ENCODE results near the gene HMCN2.
"Not testable (repeated sequence)": the region's sequence is repeated elsewhere in the genome, so short reads cannot be mapped to it uniquely, and the experiment has no call there.

The HMCN2 gene

GRCh38 chr9:130331573-130331972, 66.0 kb downstream of the HMCN2 start:
- DNase-seq = no peak

DNA sequence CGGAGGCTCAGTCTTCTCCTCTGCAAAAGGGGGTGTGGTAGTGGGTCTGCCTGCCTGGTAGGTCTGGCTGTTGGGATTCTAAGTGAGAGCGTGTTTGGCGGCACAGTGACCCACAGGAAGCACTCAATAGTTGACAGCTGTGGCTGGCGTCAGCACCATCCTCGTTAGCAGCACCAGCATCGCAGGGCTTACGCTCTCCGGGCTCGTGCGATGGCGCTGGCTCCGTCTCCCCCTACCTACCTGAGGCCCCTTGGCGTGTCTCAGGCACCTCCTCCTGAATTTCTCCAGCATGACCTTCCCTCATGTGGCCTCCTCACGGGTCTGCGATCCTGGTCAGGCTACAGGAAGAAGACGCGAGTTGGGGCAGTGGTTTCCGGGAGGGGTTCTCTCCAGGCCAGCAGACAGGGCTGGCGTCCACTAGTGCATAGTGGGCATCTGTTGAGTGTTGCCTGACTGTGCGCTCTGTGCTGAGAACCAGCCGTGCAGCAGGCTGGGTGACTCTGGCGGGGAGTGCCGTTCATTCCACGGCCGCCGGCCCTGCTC, 66.9 kb downstream of the HMCN2 start:
- DNase-seq = no peak

DNA sequence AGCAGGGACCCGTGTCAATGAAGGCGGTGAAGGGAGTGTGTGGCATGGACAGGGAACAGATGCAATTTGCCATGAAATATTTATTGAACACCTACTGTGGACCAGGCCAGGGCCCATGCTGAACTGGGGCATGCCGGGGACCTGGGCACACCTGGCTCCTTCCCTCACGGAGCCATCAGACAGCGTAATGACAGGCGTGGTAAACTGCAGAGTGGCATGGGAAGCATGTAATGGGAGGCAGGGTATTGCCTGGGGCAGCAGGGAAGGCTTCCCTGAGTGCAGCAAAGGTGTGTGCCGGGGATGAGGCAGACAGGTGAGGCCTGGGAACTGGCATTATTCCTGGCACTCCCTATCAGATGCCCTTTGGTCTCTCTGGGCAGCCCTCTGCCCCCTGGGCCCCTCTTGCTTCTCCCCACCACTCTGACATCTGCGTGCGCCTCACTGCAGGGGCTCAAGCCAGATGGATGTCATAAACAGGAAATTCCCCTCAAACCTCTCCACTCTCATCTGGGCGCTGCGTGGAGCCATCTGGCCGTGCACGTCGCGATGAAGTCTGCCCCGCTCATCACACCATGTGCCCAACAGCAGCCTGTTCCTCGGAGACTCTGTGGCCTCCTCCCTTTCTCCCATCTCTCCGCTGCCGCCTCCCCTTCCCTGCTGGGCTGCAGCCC, 67.6 kb downstream of the HMCN2 start:
- DNase-seq = no peak

DNA sequence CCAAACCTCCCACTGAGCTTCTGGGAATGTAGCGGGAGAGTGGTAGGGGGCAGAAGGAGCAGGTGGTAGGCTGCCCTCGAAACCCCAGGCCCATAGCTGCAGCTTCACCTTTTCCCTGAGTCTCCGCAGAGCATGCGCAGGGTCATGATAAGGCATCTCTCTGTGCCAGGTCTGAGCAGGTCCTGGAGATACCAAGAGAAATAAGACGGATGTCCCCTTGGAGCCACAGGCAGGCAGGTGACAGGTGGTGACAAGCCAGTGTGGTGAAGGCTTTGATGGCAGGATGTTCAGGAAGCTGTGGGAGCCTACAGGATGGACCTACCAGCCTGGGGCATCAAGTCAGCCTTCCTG, 68.1 kb downstream of the HMCN2 start:
- no peak for DNase-seq

GRCh38 chr9:130334915-130335314, 69.4 kb downstream of the HMCN2 start:
- no peak for DNase-seq

GRCh38 chr9:130336027-130336610, 70.6 kb downstream of the HMCN2 start:
- no peak for DNase-seq

DNA sequence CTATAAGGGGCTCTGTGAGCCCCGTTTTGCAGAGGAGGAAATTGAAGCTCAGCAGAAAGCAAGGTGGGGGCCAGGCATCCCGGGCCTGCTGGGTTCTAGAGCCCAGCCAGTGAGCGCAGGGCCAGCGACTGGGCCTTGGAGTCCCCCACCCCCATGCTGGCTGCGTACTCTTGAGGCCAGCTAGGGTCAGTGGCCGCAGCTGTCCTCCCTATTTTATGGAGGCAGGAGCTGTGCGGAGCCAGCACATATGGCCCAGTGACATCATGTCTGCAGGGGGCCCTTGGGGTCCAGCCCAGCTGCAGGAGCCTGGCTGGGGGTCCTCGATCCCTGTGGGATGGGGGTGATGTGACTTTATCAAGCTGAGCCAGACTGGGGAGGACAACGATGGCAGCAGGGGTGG, 71.3 kb downstream of the HMCN2 start:
- no peak for DNase-seq

DNA sequence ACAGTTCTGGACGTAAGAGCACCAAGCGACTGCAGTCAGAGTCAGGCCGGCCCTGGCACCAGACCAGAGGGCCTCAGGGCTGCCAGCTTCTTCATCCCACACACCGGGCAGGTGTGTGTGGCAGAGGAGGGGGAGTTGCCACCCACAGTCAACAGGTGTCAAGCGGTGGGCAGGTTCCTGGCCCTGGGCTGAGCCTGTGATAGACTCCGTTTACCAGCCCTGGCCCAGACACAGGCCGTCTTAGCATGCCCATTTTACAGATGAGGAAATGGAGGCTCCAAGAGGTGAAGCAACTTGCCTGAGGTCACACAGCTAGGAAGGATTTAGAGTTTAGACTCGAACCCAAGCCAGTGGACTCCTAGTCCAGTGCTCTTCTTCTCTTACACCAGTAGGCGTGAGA, 71.8 kb downstream of the HMCN2 start:
- DNase-seq = no peak

GRCh38 chr9:130337784-130338380, 72.3 kb downstream of the HMCN2 start:
- DNase-seq = no peak

- not testable (repeated sequence) for DNase-seq
Observed at GRCh38 chr9:130338891-130339290, 73.3 kb downstream of the HMCN2 start.

DNA sequence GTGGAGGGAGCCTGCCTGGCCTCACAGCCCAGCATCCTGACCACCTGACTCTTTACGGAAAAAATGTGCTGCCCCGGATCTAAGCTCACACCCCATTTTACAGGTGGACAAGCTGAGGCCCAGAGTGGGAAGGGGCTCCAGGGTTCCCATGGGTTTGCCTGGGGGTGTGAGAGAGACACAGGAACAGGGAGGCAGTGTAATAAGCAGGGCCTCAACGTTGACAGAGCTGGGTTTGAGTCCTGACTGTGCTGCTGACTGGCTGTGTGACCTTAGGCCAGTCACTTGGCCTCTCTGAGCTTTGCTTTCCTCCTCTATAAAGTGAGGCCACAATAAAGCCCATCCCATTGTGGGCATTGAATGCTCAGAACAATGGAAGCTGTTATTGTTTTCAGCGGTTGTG, 73.7 kb downstream of the HMCN2 start:
- DNase-seq = no peak

- no peak for DNase-seq
Observed at GRCh38 chr9:130340011-130340410, 74.5 kb downstream of the HMCN2 start.

DNA sequence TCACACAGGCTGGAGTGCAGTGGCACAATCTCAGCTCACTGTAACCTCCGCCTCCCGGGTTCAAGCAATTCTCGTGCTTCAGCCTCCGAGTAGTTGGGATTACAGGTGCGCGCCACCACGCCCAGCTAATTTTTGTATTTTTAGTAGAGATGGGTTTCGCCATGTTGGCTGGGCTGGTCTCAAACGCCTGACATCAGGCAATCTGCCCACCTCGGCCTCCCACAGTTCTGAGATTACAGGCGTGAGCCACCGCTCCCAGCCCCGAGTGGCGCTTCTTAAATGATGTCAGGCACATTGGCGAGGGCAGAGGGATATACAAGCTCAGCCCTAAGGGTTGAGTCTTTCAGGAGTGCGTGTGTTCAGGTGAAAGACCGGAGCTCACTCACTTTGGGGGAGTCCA, 75.0 kb downstream of the HMCN2 start:
- DNase-seq = not testable (repeated sequence)

DNA sequence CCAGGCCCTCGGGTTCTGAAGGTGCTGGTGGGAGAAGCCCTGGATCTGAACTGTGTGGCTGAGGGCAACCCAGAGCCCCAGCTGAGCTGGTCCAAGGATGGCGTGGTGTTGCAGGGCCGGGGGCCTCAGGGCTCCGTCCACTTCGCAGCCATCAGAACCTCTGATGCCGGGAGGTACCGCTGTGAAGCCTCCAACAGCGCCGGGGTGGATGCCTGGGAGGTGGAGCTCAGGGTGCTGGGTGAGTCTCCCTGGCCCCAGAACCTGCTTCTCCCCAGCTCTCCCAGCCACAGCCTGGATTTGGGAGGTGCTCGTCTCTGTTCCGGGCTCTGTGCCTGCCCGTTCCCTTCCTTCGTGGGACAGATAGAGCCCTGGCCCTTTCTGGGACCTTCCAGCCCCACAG, 75.6 kb downstream of the HMCN2 start:
- DNase-seq = no peak

GRCh38 chr9:130341839-130342713, 76.5 kb downstream of the HMCN2 start:
- no peak for DNase-seq

DNA sequence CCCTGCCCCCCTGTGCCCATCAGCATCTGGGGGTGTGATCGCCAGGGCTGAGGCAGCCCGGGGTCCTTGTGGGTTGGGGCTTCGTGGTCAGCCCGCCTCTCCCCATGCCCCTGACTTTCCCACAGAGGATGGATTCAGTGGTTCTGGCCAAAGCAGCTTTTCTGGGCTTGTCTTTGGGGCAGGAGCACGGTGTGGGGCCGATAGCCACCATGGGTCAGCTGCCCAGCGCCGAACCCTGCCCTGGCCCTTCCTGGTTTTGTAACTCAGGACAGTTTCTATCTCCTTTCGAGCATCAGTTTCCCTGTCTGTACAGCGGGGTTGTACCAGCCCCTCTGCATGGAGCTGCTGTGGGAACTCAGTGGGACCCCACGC, 77.1 kb downstream of the HMCN2 start:
- DNase-seq = no peak

GRCh38 chr9:130343445-130343918, 77.9 kb downstream of the HMCN2 start:
- no peak for DNase-seq

- no peak for DNase-seq
Observed at GRCh38 chr9:130344366-130344765, 78.8 kb downstream of the HMCN2 start.

GRCh38 chr9:130345009-130345896, 79.7 kb downstream of the HMCN2 start:
- DNase-seq = no peak

DNA sequence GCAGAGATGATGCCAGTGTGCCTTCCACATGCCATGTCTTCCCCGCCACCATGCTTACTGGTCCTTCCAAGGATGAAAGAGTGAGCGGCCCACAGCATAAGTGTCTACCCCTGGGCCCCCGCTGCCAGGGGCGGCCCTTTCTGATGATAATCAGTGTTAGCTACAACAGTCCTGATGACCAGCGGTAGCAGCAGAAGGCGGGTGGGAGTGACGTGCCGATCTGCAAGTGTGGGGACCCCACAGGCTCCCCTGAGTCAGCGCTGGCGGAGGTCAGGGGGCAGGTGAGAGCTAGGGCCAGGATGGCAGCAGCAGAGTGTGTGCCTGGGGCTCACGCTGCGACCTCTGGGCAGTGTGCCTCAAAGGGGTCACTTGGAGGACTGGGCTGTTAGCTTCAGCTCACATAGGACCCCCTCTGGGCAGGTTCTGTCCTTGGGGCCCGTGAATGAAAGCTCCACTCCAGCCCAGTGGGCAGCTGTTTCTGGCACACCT, 80.4 kb downstream of the HMCN2 start:
- no peak for DNase-seq

DNA sequence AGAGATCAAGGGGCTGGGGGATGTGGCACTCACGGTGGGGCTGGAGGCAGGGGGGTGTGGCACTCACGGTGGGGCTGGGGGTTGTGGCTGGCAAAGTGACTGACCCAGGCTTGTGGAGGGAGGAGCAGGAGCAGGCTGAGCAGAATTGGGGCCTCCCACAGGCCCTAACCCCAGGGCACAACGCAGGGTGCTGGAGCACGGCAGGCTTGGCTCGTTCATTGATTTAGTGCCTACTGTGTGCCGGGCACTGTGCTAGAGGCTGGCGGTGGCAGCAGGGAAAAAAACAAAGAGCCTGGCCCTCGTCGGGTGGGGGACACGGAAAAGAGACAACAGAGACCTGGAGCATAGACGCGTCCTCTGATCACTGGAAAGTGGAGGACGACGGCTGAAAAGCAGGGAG, 80.9 kb downstream of the HMCN2 start:
- DNase-seq = no peak

DNA sequence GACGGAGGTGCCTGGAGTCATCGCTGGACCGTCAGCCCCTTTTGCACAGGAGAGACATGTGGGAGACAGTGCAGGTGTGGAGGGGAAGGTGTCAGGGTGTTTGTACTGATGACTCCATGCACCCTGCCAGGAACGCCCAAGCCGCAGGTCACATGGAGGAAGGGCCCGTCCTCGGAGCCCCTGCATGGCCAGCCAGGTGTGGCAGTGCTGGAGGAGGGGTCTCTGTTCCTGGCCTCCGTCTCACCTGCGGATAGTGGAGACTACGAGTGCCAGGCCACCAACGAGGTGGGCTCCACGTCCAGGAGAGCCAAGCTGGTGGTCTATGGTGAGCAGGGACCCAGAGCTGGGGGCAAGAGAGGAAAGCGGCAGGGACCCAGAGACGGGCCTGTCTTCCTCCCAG, 81.5 kb downstream of the HMCN2 start:
- DNase-seq = no peak
